Measurements from ENCODE around the gene DOCK2. TPM values are rescaled to one million over a fixed set of nuclear protein-coding genes. Genes with fewer than 3 reads are reported as not detected.

The DOCK2 gene
- polyA plus RNA-seq, 1 of the 3 experiments (the other 2 are of a cell fraction), result 3.8 TPM

GRCh38 chr5:169777159-169777558 is 140.1 kb downstream of the DOCK2 start:
- no peaks in the 10 kb centered on the region for H3K9me2 ChIP-seq
- H3K79me2 ChIP-seq (ENCODE audit: insufficient read depth), result no peaks in the 10 kb centered on the region
- 86% methylated on average over 6 of the region's 6 CpGs for WGBS (ENCODE audit: low lambda C conversion rate)
- H3K4me1 ChIP-seq (ENCODE audit: control insufficient read depth in 1 of 2, insufficient read depth in 2 of 2, low read depth in 1 of 2, low read length in 1 of 2), result peaks cover 0 to 9% of the 10 kb centered on the region in 2 experiments; a peak in 2 of 4 replicates
- no peak overlapping the region for H3K4me2 ChIP-seq
- POLR2A ChIA-PET, result no interaction called here
- H3K27me3 ChIP-seq (ENCODE audit: insufficient read depth), result no peaks in the 10 kb centered on the region
- no peaks in the 10 kb centered on the region for H3F3A ChIP-seq (replicated peaks; ENCODE audit: insufficient read depth)
- TF ChIP-seq PBX3 (IDR thresholded peaks at IDR 0.05), result no peak
- no peak for TF ChIP-seq NRF1 (IDR thresholded peaks at IDR 0.05; ENCODE audit: low read depth, low read length)
- H3K4me3 ChIP-seq (ENCODE audit: low read depth in 2 of 2, low read length in 1 of 2), result no peak overlapping the region
- peaks cover 0 to 3% of the 10 kb centered on the region in 2 experiments for H3K36me3 ChIP-seq (replicated peaks in 1 of 2; ENCODE audit: control insufficient read depth in 1 of 2, insufficient read depth in 2 of 2, low read length in 1 of 2)
- CTCF ChIA-PET, result no interaction called here
- no peak overlapping the region for H2AFZ ChIP-seq (ENCODE audit: low read depth)
- H3K9ac ChIP-seq, result no peak overlapping the region
- H3K27ac ChIP-seq (ENCODE audit: low read depth in 2 of 2, low read length in 1 of 2), result no peak overlapping the region
- DNase-seq, result no peak
- H4K20me1 ChIP-seq (ENCODE audit: insufficient read depth), result no peaks in the 10 kb centered on the region
- no peaks in the 10 kb centered on the region for H3K9me3 ChIP-seq

GRCh38 chr5:169778622-169779596 is 141.8 kb downstream of the DOCK2 start:
- WGBS (ENCODE audit: low lambda C conversion rate), result 81% methylated on average over 7 of the region's 7 CpGs
- no peaks in the 10 kb centered on the region for H3K9me3 ChIP-seq
- no peak overlapping the region for H3K27ac ChIP-seq (ENCODE audit: low read depth in 2 of 2, low read length in 1 of 2)
- CTCF ChIA-PET, result interaction anchor here (0.7 to 2.7 kb wide), 3 partner anchors 10 to 202 kb away, joined by 3 to 12 read pairs (median 4); partner anchors contain the start of gene INSYN2B
- TF ChIP-seq EZH2phosphoT487 (IDR thresholded peaks at IDR 0.05; ENCODE audit: borderline replicate concordance, low read depth) (no peak), FOXJ3 (CRISPR knock-in tag; IDR thresholded peaks at IDR 0.05) (no peak), RAD21 (IDR thresholded peaks at IDR 0.05; ENCODE audit: low read length) (no peak), USF2 (IDR thresholded peaks at IDR 0.05; ENCODE audit: borderline replicate concordance, low read depth, low read length) (no peak), YY1 (IDR thresholded peaks at IDR 0.05; ENCODE audit: low read depth) (no peak), NFIC (IDR thresholded peaks at IDR 0.05; ENCODE audit: borderline replicate concordance) (no peak), POLR2AphosphoS5 (IDR thresholded peaks at IDR 0.05; ENCODE audit: low read depth, low read length) (no peak), IRF3 (IDR thresholded peaks at IDR 0.05; ENCODE audit: low read depth, low read length) (no peak)
- TF ChIP-seq, protein P1, sequence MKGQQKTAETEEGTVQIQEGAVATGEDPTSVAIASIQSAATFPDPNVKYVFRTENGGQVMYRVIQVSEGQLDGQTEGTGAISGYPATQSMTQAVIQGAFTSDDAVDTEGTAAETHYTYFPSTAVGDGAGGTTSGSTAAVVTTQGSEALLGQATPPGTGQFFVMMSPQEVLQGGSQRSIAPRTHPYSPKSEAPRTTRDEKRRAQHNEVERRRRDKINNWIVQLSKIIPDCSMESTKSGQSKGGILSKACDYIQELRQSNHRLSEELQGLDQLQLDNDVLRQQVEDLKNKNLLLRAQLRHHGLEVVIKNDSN (IDR thresholded peaks at IDR 0.05; ENCODE audit: borderline replicate concordance, low read depth), result no peak
- TF ChIP-seq, protein P2, sequence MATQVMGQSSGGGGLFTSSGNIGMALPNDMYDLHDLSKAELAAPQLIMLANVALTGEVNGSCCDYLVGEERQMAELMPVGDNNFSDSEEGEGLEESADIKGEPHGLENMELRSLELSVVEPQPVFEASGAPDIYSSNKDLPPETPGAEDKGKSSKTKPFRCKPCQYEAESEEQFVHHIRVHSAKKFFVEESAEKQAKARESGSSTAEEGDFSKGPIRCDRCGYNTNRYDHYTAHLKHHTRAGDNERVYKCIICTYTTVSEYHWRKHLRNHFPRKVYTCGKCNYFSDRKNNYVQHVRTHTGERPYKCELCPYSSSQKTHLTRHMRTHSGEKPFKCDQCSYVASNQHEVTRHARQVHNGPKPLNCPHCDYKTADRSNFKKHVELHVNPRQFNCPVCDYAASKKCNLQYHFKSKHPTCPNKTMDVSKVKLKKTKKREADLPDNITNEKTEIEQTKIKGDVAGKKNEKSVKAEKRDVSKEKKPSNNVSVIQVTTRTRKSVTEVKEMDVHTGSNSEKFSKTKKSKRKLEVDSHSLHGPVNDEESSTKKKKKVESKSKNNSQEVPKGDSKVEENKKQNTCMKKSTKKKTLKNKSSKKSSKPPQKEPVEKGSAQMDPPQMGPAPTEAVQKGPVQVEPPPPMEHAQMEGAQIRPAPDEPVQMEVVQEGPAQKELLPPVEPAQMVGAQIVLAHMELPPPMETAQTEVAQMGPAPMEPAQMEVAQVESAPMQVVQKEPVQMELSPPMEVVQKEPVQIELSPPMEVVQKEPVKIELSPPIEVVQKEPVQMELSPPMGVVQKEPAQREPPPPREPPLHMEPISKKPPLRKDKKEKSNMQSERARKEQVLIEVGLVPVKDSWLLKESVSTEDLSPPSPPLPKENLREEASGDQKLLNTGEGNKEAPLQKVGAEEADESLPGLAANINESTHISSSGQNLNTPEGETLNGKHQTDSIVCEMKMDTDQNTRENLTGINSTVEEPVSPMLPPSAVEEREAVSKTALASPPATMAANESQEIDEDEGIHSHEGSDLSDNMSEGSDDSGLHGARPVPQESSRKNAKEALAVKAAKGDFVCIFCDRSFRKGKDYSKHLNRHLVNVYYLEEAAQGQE (IDR thresholded peaks at IDR 0.05; ENCODE audit: low read depth, low read length), result no peak
- no peaks in the 10 kb centered on the region for H3K79me2 ChIP-seq (ENCODE audit: insufficient read depth)
- no peaks in the 10 kb centered on the region for H3F3A ChIP-seq (replicated peaks; ENCODE audit: insufficient read depth)
- H3K4me1 ChIP-seq (ENCODE audit: control insufficient read depth in 1 of 2, insufficient read depth in 2 of 2, low read depth in 1 of 2, low read length in 1 of 2), result no peaks in the 10 kb centered on the region; a peak in 1 of 4 replicates
- POLR2A ChIA-PET, result no interaction called here
- no peaks in the 10 kb centered on the region for H4K20me1 ChIP-seq (ENCODE audit: insufficient read depth)
- DNase-seq, result no peak
- H3K9me2 ChIP-seq, result no peaks in the 10 kb centered on the region
- H3K9ac ChIP-seq, result no peak overlapping the region
- peaks cover 0 to 3% of the 10 kb centered on the region in 2 experiments for H3K36me3 ChIP-seq (replicated peaks in 1 of 2; ENCODE audit: control insufficient read depth in 1 of 2, insufficient read depth in 2 of 2, low read length in 1 of 2)
- H3K4me3 ChIP-seq (ENCODE audit: low read depth in 2 of 2, low read length in 1 of 2), result no peak overlapping the region
- no peaks in the 10 kb centered on the region for H3K27me3 ChIP-seq (ENCODE audit: insufficient read depth)
- H3K4me2 ChIP-seq, result no peak overlapping the region
- H2AFZ ChIP-seq (ENCODE audit: low read depth), result no peak overlapping the region

All from SK-N-SH (cell line).